K562 (cell line): ENCODE measurements around the gene SLC5A11. TPM values are rescaled to one million over a fixed set of nuclear protein-coding genes. Genes with fewer than 3 reads are reported as not detected.

ENCODE experiments used
- ATAC-seq: fragments of 200-7000 bp; cut with Tn5 transposase; 3 replicates; pipeline ENCODE4 v1.9.1; 2020; ENCODE audit warnings: moderate library complexity
- BruUV-seq: library from RNA; stranded (reverse); fragments of 400-500 nt; replicated peaks from 2 replicates; lab custom pipeline; 2021; lab: Mats Ljungman, UMichigan
- CTCF ChIA-PET: fragments of 300-600 bp; formaldehyde crosslinking; extraction: SDS; loops from one replicate; lab custom pipeline; 2021; ENCODE audit warnings: low intra/inter-chr PET ratio; lab: Yijun Ruan, JAX
- POLR2A ChIA-PET: fragments of 300-600, 350-650 bp; sonication (Branson Sonifier 250); formaldehyde crosslinking; extraction: SDS; loops from one replicate; lab custom pipeline; 2021; ENCODE audit warnings: antibody characterized with exemption, inconsistent platforms; lab: Yijun Ruan, JAX
- DNase-seq, 4 experiments: peaks; one replicate each; pipeline versions ENCODE4 v3.0.0 to v3.0.0-alpha.2; 2011 to 2018; ENCODE audit warnings: low spot score in 3 of 4, mixed read lengths in 3 of 4; ENCODE audit errors: extremely low read depth in 1 of 4
- FAIRE-seq: peaks from 2 replicates; lab custom pipeline; 2011; peaks lifted over from hg19 to GRCh38; lab: Jason Lieb, UNC
- H2AFZ ChIP-seq: 2 replicates; pipeline ENCODE4 v1.6.0; 2011; ENCODE audit warnings: low read depth, low read length, control low read depth, inconsistent platforms
- H3K27ac ChIP-seq: fragments of 200-600 bp; 3 replicates; pipeline ENCODE4 v1.8.0; 2011; ENCODE audit warnings: low read depth, mild to moderate bottlenecking, control low read depth, inconsistent platforms, low read length, moderate library complexity, mixed read lengths; ENCODE audit errors: extremely low read depth
- H3K27me3 ChIP-seq, 2 experiments: fragments of 300-600 bp in 1 of 2; 2 replicates in 1 of 2; 3 replicates in 1 of 2; pipeline versions ENCODE4 v1.6.0 to v1.8.0; 2011; ENCODE audit warnings: inconsistent platforms in 2 of 2, low read length in 2 of 2, mild to moderate bottlenecking in 1 of 2, mixed read lengths in 1 of 2, moderate library complexity in 1 of 2; ENCODE audit not compliant: control insufficient read depth in 2 of 2, insufficient read depth in 2 of 2
- H3K36me3 ChIP-seq: fragments of 300-600 bp; 3 replicates; pipeline ENCODE4 v1.8.0; 2011; ENCODE audit warnings: mild to moderate bottlenecking, low read length, inconsistent platforms; ENCODE audit not compliant: control insufficient read depth, insufficient read depth
- H3K4me1 ChIP-seq, 2 experiments: fragments of 200-600 bp in 1 of 2; replicated peaks in 1 of 2; 2 replicates in 1 of 2; 3 replicates in 1 of 2; pipeline versions ENCODE4 v1.5.1 to v1.8.0; 2011; ENCODE audit warnings: inconsistent platforms in 2 of 2, low read length in 2 of 2, mild to moderate bottlenecking in 1 of 2, mixed read lengths in 1 of 2, moderate library complexity in 1 of 2; ENCODE audit not compliant: control insufficient read depth in 2 of 2, insufficient read depth in 2 of 2
- H3K4me2 ChIP-seq: 2 replicates; pipeline ENCODE4 v1.6.1; 2011; ENCODE audit warnings: low read length, control low read depth, inconsistent platforms, mixed read lengths; ENCODE audit not compliant: insufficient read depth
- H3K4me3 ChIP-seq: fragments of 200-600 bp; sonication (generic), shearing (Covaris generic); 2 replicates; pipeline ENCODE4 v1.5.1; 2016; ENCODE audit warnings: control low read depth, inconsistent platforms
- H3K79me2 ChIP-seq: fragments of 200-600 bp; 3 replicates; pipeline ENCODE4 v1.8.0; 2011; ENCODE audit warnings: low read length, inconsistent platforms; ENCODE audit not compliant: control insufficient read depth, insufficient read depth
- H3K9ac ChIP-seq, 2 experiments: 2 replicates each; pipeline versions ENCODE4 v1.6.0 to v1.6.1; 2011; ENCODE audit warnings: low read depth in 2 of 2, low read length in 2 of 2, control low read depth in 1 of 2, inconsistent platforms in 1 of 2, mild to moderate bottlenecking in 1 of 2, mixed read lengths in 1 of 2; ENCODE audit not compliant: insufficient read depth in 1 of 2
- H3K9me1 ChIP-seq: one replicate; pipeline ENCODE4 v1.6.0; 2011; ENCODE audit warnings: inconsistent platforms, mild to moderate bottlenecking, low read length, moderate library complexity; ENCODE audit not compliant: control insufficient read depth, insufficient read depth
- H3K9me3 ChIP-seq: replicated peaks from 2 replicates; pipeline ENCODE4 v1.5.1; 2011; ENCODE audit warnings: low read depth, low read length, inconsistent platforms; ENCODE audit not compliant: control insufficient read depth, insufficient read depth
- H4K20me1 ChIP-seq: replicated peaks from 2 replicates; pipeline ENCODE4 v1.6.1; 2011; ENCODE audit warnings: low read length, inconsistent platforms, mixed read lengths; ENCODE audit not compliant: control insufficient read depth, insufficient read depth
- CEBPB ChIP-seq: fragments of 450-650 bp; IDR thresholded peaks from 2 replicates; pipeline ENCODE4 v1.6.1; 2016; ENCODE audit warnings: missing genetic modification characterization, missing compliant biosample characterization
- MYC ChIP-seq, 2 experiments: fragments of 250-450 bp in 1 of 2; sonication (Bioruptor Pico) in 1 of 2; IDR thresholded peaks; 2 replicates each; pipeline versions ENCODE4 v1.5.1 to v1.6.1; 2012 to 2021; ENCODE audit warnings: low read depth in 2 of 2, borderline replicate concordance in 1 of 2, improper control_type of control experiment in 1 of 2, low read length in 1 of 2, mild to moderate bottlenecking in 1 of 2, moderate library complexity in 1 of 2
- UBTF ChIP-seq, 2 experiments: IDR thresholded peaks; 2 replicates each; pipeline ENCODE4 v1.6.1; 2012; ENCODE audit warnings: improper control_type of control experiment in 2 of 2, low read depth in 2 of 2, low read length in 2 of 2, borderline replicate concordance in 1 of 2
- ZNF133 ChIP-seq: fragments of 250-450 bp; sonication (Bioruptor Pico); IDR thresholded peaks from 2 replicates; pipeline ENCODE4 v1.4.0; 2020; ENCODE audit warnings: mild to moderate bottlenecking
- ZNF444 ChIP-seq: fragments of 250-450 bp; sonication (Bioruptor Pico); IDR thresholded peaks from 2 replicates; pipeline ENCODE4 v1.4.0; 2020; ENCODE audit warnings: mild to moderate bottlenecking, moderate library complexity
- ZNF707 ChIP-seq: fragments of 250-450 bp; sonication (Bioruptor Pico); conservative IDR thresholded peaks from 2 replicates; pipeline ENCODE4 v1.8.0; 2022; ENCODE audit warnings: inconsistent platforms, mild to moderate bottlenecking, moderate library complexity
- WGBS: fragments of 100-300 bp; shearing (Covaris generic); methylation state at CpG from one replicate; pipeline ENCODE4 v1.1.6; 2016; ENCODE audit warnings: low coverage, mixed read lengths; ENCODE audit not compliant: insufficient coverage; ENCODE audit errors: missing lambda C conversion rate; 5-methylcytosine and 5-hydroxymethylcytosine counted together
- in situ Hi-C: fragments of 300-500 bp; cut with MboI; formaldehyde crosslinking; loops from 4 replicates; pipeline ENCODE4 v1.15.0; 2018; ENCODE audit warnings: inconsistent platforms, mixed read lengths
- intact Hi-C: fragments of 100-400 bp; cut with micrococcal nuclease; formaldehyde crosslinking; loops from 2 replicates; pipeline ENCODE4 v1.14.2; 2022
- polyA plus RNA-seq, 8 experiments: library from polyadenylated mRNA; depleted of rRNA in 4 of 8; stranded (reverse) in 5 of 8; unstranded in 3 of 8; fragments of >200 nt; fragmentation: Nextera tagmentation in 2 of 8; fragmentation: Illumina TruSeq in 1 of 8; extraction: Ambion mirVana in 2 of 8; extraction: Trizol in 1 of 8; gene quantifications; 2 replicates each; pipeline versions ENCODE4 v1.2.1 to v1.2.3, GENCODE V29; 2011 to 2014; ENCODE audit warnings: inconsistent platforms in 1 of 8, missing spikeins in 1 of 8
- total RNA-seq, 7 experiments: library from RNA; depleted of rRNA in 6 of 7; stranded (reverse); fragments of >200 nt in 6 of 7; fragmentation: Illumina TruSeq in 2 of 7; extraction: Trizol in 2 of 7; gene quantifications; 2 replicates each; pipeline versions ENCODE4 v1.2.1 to v1.2.3, GENCODE V29; 2011 to 2021; ENCODE audit warnings: low replicate concordance in 1 of 7

The SLC5A11 gene
- total and polyA plus RNA-seq, 9 of the 15 experiments (the other 6 are each of a cell fraction or from before 2014, with no cell fraction given): 0.04 to 0.25 (median 0.11) TPM; not detected in 3

- ChIA-PET POLR2A (no interaction called here), CTCF (no interaction called here)
- Histone ChIP-seq H3K27me3 (no peaks in the 10 kb centered on the region), H4K20me1 (no peaks in the 10 kb centered on the region), H3K79me2 (no peaks in the 10 kb centered on the region), H2AFZ (no peak overlapping the region), H3K36me3 (peaks cover 54% of the 10 kb centered on the region; the same call in 2 of the 3 replicates), H3K4me1 (no peaks in the 10 kb centered on the region), H3K4me3 (no peak overlapping the region), H3K27ac (no peak overlapping the region), H3K4me2 (no peak overlapping the region), H3K9me3 (no peaks in the 10 kb centered on the region), H3K9me1 (no peaks in the 10 kb centered on the region), H3K9ac (no peak overlapping the region)
- 94% methylated on average over 7 of the region's 7 CpGs for WGBS
- DNase-seq: no peak
- BruUV-seq: no TSS peak
- in situ Hi-C loops: no loop called here
- ATAC-seq: no peak
- no peak for FAIRE-seq
- intact Hi-C loops: no loop called here
- TF ChIP-seq CEBPB (peak; percentile 72), ZNF444 (no peak)
Measured at GRCh38 chr16:24943471-24943870, 97.7 kb downstream of the SLC5A11 start.

GRCh38 chr16:24944206-24944605 lies 98.4 kb downstream of the SLC5A11 start:
- TF ChIP-seq MYC (IDR thresholded peaks at IDR 0.05; ENCODE audit: low read depth, low read length) (no peak), MYC (CRISPR knock-in tag; IDR thresholded peaks at IDR 0.05; ENCODE audit: borderline replicate concordance, low read depth) (no peak), UBTF (IDR thresholded peaks at IDR 0.05; ENCODE audit: borderline replicate concordance in 1 of 2, low read depth in 2 of 2, low read length in 2 of 2) (no peak), ZNF133 (no peak), ZNF707 (CRISPR knock-in tag) (no peak)
- no peak overlapping the region for H2AFZ ChIP-seq
- no peak overlapping the region for H3K9ac ChIP-seq
- POLR2A ChIA-PET: no interaction called here
- H3K9me1 ChIP-seq: no peaks in the 10 kb centered on the region
- no peak overlapping the region for H3K4me3 ChIP-seq
- BruUV-seq: no TSS peak
- in situ Hi-C loops (no loop called here), intact Hi-C loops (no loop called here)
- DNase-seq (no peak), FAIRE-seq (no peak), ATAC-seq (no peak)
- CTCF ChIA-PET: no interaction called here
- no peak overlapping the region for H3K4me2 ChIP-seq
- 96% methylated on average over 3 of the region's 3 CpGs for WGBS
- H3K9me3 ChIP-seq: no peaks in the 10 kb centered on the region
- no peak overlapping the region for H3K27ac ChIP-seq
- no peaks in the 10 kb centered on the region for H3K4me1 ChIP-seq
- no peaks in the 10 kb centered on the region for H4K20me1 ChIP-seq
- no peaks in the 10 kb centered on the region for H3K79me2 ChIP-seq
- no peaks in the 10 kb centered on the region for H3K27me3 ChIP-seq
- H3K36me3 ChIP-seq: peaks cover 52% of the 10 kb centered on the region; the same call in 2 of the 3 replicates
